Central memory CD4-positive, alpha-beta T cell (primary cell): ENCODE measurements around the gene IL21.
A peak's percentile ranks its signal among the peaks of the same experiment; 100 is the strongest.

Experiments used
- DNase-seq: peaks from one replicate; pipeline ENCODE4 v3.0.0; 2022

Gene IL21

GRCh38 chr4:122632396-122633143 is 11.7 kb upstream of the IL21 start:
- no peak for DNase-seq

GRCh38 chr4:122625156-122625555 is 4.3 kb upstream of the IL21 start:
- DNase-seq, result no peak

GRCh38 chr4:122624205-122624604 is 3.3 kb upstream of the IL21 start:
- DNase-seq, result no peak

- no peak for DNase-seq
Observed at GRCh38 chr4:122623637-122624166, 2.8 kb upstream of the IL21 start.

GRCh38 chr4:122622400-122622799 is 1.5 kb upstream of the IL21 start:
- DNase-seq, result no peak

- DNase-seq, result no peak
Observed at GRCh38 chr4:122619611-122620010, 1.3 kb downstream of the IL21 start.

- no peak for DNase-seq
Observed at GRCh38 chr4:122617597-122618593, 3.0 kb downstream of the IL21 start.

- DNase-seq, result no peak
Observed at GRCh38 chr4:122616915-122617596, 3.8 kb downstream of the IL21 start.

GRCh38 chr4:122614621-122615020 is 6.2 kb downstream of the IL21 start:
- DNase-seq, result no peak

GRCh38 chr4:122612540-122612939 is 8.3 kb downstream of the IL21 start:
- no peak for DNase-seq

- no peak for DNase-seq
Observed at GRCh38 chr4:122606364-122607043, 14.4 kb downstream of the IL21 start.

- DNase-seq, result no peak
Observed at GRCh38 chr4:122604146-122604545, 16.7 kb downstream of the IL21 start.

- DNase-seq, result no peak
Observed at GRCh38 chr4:122603156-122603574, 17.7 kb downstream of the IL21 start.

- DNase-seq, result peak; percentile 7
Observed at GRCh38 chr4:122602277-122603142, 18.4 kb downstream of the IL21 start.

GRCh38 chr4:122591196-122591595 is 29.7 kb downstream of the IL21 start:
- no peak for DNase-seq

GRCh38 chr4:122588453-122589238 is 32.2 kb downstream of the IL21 start:
- no peak for DNase-seq

GRCh38 chr4:122584519-122584918 is 36.3 kb downstream of the IL21 start:
- no peak for DNase-seq

- no peak for DNase-seq
Observed at GRCh38 chr4:122583906-122584305, 37.0 kb downstream of the IL21 start.

- peak; percentile 93 for DNase-seq
Observed at GRCh38 chr4:122577808-122578781, 42.8 kb downstream of the IL21 start.
